Neural progenitor cell (in vitro differentiated cells): ENCODE measurements around the gene PPFIA4. TPM values are rescaled to one million over a fixed set of nuclear protein-coding genes. Genes with fewer than 3 reads are reported as not detected.

Experiments
- DNase-seq: peaks from one replicate; pipeline ENCODE4 v3.0.0-alpha.2; 2016; ENCODE audit warnings: low spot score
- H2AFZ ChIP-seq: fragments of 200-600 bp; sonication (generic); replicated peaks from 2 replicates; pipeline ENCODE4 v1.6.1; 2016; ENCODE audit warnings: antibody characterized with exemption
- H3F3A ChIP-seq: fragments of 200-600 bp; sonication (generic); 2 replicates; pipeline ENCODE4 v1.6.1; 2016; ENCODE audit warnings: antibody characterized with exemption, low read depth
- H3K27ac ChIP-seq: fragments of 200-600 bp; sonication (generic); 2 replicates; pipeline ENCODE4 v1.5.1; 2016; ENCODE audit warnings: mild to moderate bottlenecking
- H3K27me3 ChIP-seq: fragments of 200-600 bp; sonication (generic); 2 replicates; pipeline ENCODE4 v1.6.1; 2016; ENCODE audit warnings: mild to moderate bottlenecking, moderate library complexity
- H3K36me3 ChIP-seq: fragments of 200-600 bp; sonication (generic); 2 replicates; pipeline ENCODE4 v1.5.1; 2016
- H3K4me1 ChIP-seq: fragments of 200-600 bp; sonication (generic); 2 replicates; pipeline ENCODE4 v1.6.1; 2016; ENCODE audit warnings: mixed run types
- H3K4me2 ChIP-seq: fragments of 200-600 bp; sonication (generic); 2 replicates; pipeline ENCODE4 v1.6.1; 2016
- H3K4me3 ChIP-seq: fragments of 200-600 bp; sonication (generic); 2 replicates; pipeline ENCODE4 v1.5.1; 2016
- H3K79me2 ChIP-seq: fragments of 200-600 bp; sonication (generic); 2 replicates; pipeline ENCODE4 v1.6.1; 2016; ENCODE audit warnings: low read depth
- H3K9ac ChIP-seq: fragments of 200-600 bp; sonication (generic); 2 replicates; pipeline ENCODE4 v1.6.1; 2016
- H3K9me3 ChIP-seq: fragments of 200-600 bp; sonication (generic); 2 replicates; pipeline ENCODE4 v1.5.1; 2016; ENCODE audit warnings: low read depth
- H4K20me1 ChIP-seq: fragments of 200-600 bp; sonication (generic); 2 replicates; pipeline ENCODE4 v1.6.1; 2016; ENCODE audit warnings: low read depth
- H3K27ac Mint-ChIP-seq: 3 replicates; pipeline ENCODE4 v1.8.0; 2021; ENCODE audit warnings: mixed read lengths
- H3K27me3 Mint-ChIP-seq: 2 replicates; pipeline ENCODE4 v1.8.0; 2022; ENCODE audit warnings: low read depth, mild to moderate bottlenecking, inconsistent platforms, moderate library complexity, mixed read lengths; ENCODE audit not compliant: insufficient read depth
- H3K36me3 Mint-ChIP-seq: 3 replicates; pipeline ENCODE4 v1.8.0; 2021; ENCODE audit warnings: mixed read lengths
- H3K4me1 Mint-ChIP-seq: 3 replicates; pipeline ENCODE4 v1.8.0; 2021; ENCODE audit warnings: mixed read lengths
- H3K4me3 Mint-ChIP-seq: 3 replicates; pipeline ENCODE4 v1.8.0; 2021; ENCODE audit warnings: mild to moderate bottlenecking, moderate library complexity, mixed read lengths
- H3K9me3 Mint-ChIP-seq: 3 replicates; pipeline ENCODE4 v1.8.0; 2020; ENCODE audit warnings: mixed read lengths
- CTCF ChIP-seq: fragments of 200-600 bp; sonication (generic); IDR thresholded peaks from 2 replicates; pipeline ENCODE4 v1.5.1; 2017; ENCODE audit warnings: antibody characterized with exemption, mild to moderate bottlenecking
- EZH2 ChIP-seq: fragments of 200-600 bp; sonication (generic); IDR thresholded peaks from 2 replicates; pipeline ENCODE4 v1.6.1; 2017; ENCODE audit warnings: antibody characterized with exemption, mild to moderate bottlenecking, moderate library complexity
- EZH2phosphoT487 ChIP-seq: fragments of 200-600 bp; sonication (generic); IDR thresholded peaks from 2 replicates; pipeline ENCODE4 v1.6.1; 2017; ENCODE audit warnings: antibody characterized with exemption
- total RNA-seq: library from RNA; depleted of rRNA; stranded (reverse); fragments of >200 nt; gene quantifications from 2 replicates; pipeline ENCODE4 v1.2.3, GENCODE V29; 2015; ENCODE audit warnings: low replicate concordance

PPFIA4 gene
- total RNA-seq, 1 donor from 2014 or later, result 23.5 TPM

DNA sequence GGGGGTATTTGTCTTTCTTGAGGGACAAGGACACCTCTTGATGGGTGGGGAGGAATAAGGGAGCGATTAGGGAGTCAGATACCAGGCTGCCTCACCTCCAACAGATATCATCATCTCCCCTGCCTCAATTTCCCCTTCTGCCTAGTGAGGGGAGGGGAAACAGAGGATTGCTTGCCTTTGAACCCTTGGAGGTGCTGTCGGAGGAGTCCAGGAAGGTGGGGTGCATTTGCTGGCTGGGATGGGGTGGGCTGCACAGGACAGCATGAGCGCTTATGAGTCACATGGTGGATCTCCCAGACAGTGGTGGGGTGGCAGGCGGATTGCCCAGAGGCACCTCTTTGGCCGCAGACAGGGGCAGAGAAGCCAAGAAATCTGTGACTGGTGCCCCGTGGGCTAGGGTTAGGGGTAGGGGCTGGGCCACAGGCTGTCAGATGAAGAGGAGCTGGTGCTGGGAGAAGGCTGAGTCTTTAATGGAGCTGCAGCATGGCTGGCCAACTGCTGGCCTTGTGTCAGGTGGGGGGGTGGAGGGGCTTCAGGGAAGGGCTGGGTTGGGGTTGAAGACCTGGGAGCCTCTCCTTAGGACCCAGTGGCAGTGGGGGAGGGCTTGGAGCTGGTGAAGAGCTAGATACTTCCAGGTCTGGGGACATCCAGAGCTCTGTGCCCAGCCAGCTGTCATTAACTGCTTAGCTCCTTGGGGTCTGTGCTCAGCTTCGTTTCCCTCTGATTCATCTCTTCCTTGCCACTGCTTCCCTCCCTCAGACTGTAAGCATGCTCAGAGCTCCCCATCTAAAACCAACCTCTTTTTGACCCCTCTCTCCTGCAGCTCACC lies 94.2 kb downstream of the PPFIA4 start:
- Histone ChIP-seq H3K9ac (no peak overlapping the region), H3K27me3 (peaks cover 29% of the 10 kb centered on the region), H3K4me1 (peaks cover 5% of the 10 kb centered on the region), H4K20me1 (no peaks in the 10 kb centered on the region), H3K36me3 (no peaks in the 10 kb centered on the region), H3K79me2 (no peaks in the 10 kb centered on the region), H3K9me3 (no peaks in the 10 kb centered on the region), H2AFZ (no peak overlapping the region), H3K27ac (no peak overlapping the region), H3F3A (no peaks in the 10 kb centered on the region), H3K4me2 (no peak overlapping the region), H3K4me3 (no peak overlapping the region)
- H3K27me3 Mint-ChIP-seq, result peaks cover 14% of the 10 kb centered on the region
- H3K36me3 Mint-ChIP-seq, result no peaks in the 10 kb centered on the region
- H3K27ac Mint-ChIP-seq, result no peak overlapping the region
- TF ChIP-seq EZH2, result no peak
- no peak for TF ChIP-seq EZH2phosphoT487
- TF ChIP-seq CTCF, result no peak
- H3K9me3 Mint-ChIP-seq, result no peaks in the 10 kb centered on the region
- DNase-seq, result no peak
- peaks cover 15% of the 10 kb centered on the region for H3K4me1 Mint-ChIP-seq
- no peak overlapping the region for H3K4me3 Mint-ChIP-seq

- Histone ChIP-seq H3K27ac (no peak overlapping the region), H3K79me2 (no peaks in the 10 kb centered on the region), H3K36me3 (no peaks in the 10 kb centered on the region), H2AFZ (no peak overlapping the region), H3K9ac (no peak overlapping the region), H3K4me1 (peaks cover 9% of the 10 kb centered on the region), H4K20me1 (no peaks in the 10 kb centered on the region), H3K27me3 (peaks cover 21% of the 10 kb centered on the region), H3F3A (no peaks in the 10 kb centered on the region), H3K9me3 (no peaks in the 10 kb centered on the region), H3K4me3 (no peak overlapping the region), H3K4me2 (no peak overlapping the region)
- H3K36me3 Mint-ChIP-seq, result no peaks in the 10 kb centered on the region
- no peaks in the 10 kb centered on the region for H3K9me3 Mint-ChIP-seq
- peaks cover 12% of the 10 kb centered on the region for H3K27me3 Mint-ChIP-seq
- H3K4me3 Mint-ChIP-seq, result no peak overlapping the region
- TF ChIP-seq CTCF, result no peak
- no peak for TF ChIP-seq EZH2phosphoT487
- TF ChIP-seq EZH2, result no peak
- peaks cover 23% of the 10 kb centered on the region for H3K4me1 Mint-ChIP-seq
- DNase-seq, result no peak
- no peak overlapping the region for H3K27ac Mint-ChIP-seq
These were observed 95.1 kb downstream of the PPFIA4 start for GRCh38 chr1:203121186-203122015.

GRCh38 chr1:203122159-203122558 lies 95.9 kb downstream of the PPFIA4 start:
- Histone ChIP-seq H3K9ac (no peak overlapping the region), H3K27ac (no peak overlapping the region), H3K4me2 (no peak overlapping the region), H4K20me1 (peaks cover 3% of the 10 kb centered on the region), H3K9me3 (no peaks in the 10 kb centered on the region), H3F3A (peaks cover 4% of the 10 kb centered on the region), H3K4me3 (no peak overlapping the region), H3K36me3 (no peaks in the 10 kb centered on the region), H3K27me3 (peaks cover 21% of the 10 kb centered on the region), H2AFZ (no peak overlapping the region), H3K4me1 (peaks cover 16% of the 10 kb centered on the region), H3K79me2 (no peaks in the 10 kb centered on the region)
- Mint-ChIP-seq H3K4me1 (peaks cover 31% of the 10 kb centered on the region), H3K27ac (no peak overlapping the region), H3K9me3 (no peaks in the 10 kb centered on the region), H3K4me3 (no peak overlapping the region), H3K36me3 (no peaks in the 10 kb centered on the region), H3K27me3 (peaks cover 10% of the 10 kb centered on the region)
- DNase-seq, result no peak
- TF ChIP-seq EZH2phosphoT487 (no peak), EZH2 (no peak), CTCF (no peak)
